Measurements from ENCODE around the gene ESF1.

The ESF1 gene

GRCh38 chr20:13758884-13759283 lies 25.8 kb downstream of the ESF1 start:
- DNase-seq, result no peak
- H3K36me3 ChIP-seq (replicated peaks), result peaks cover 14% of the 10 kb centered on the region
- TF ChIP-seq CTCF (IDR thresholded peaks at IDR 0.05; ENCODE audit: low read depth, low read length, missing control alignments), result no peak
- no peak overlapping the region for H3K4me3 ChIP-seq (ENCODE audit: low read depth, low read length)
- no peaks in the 10 kb centered on the region for H3K27me3 ChIP-seq (replicated peaks)
- no peak overlapping the region for H3K27ac ChIP-seq
- in situ Hi-C loops (cut with HindIII; ENCODE audit: low pct_ligation_motif_present, low sequenced_read_pairs), result no loop called here

- no peak for DNase-seq
- no peak for TF ChIP-seq CTCF (IDR thresholded peaks at IDR 0.05; ENCODE audit: low read depth, low read length, missing control alignments)
- in situ Hi-C loops (cut with HindIII; ENCODE audit: low pct_ligation_motif_present, low sequenced_read_pairs), result no loop called here
- no peak overlapping the region for H3K27ac ChIP-seq
- no peaks in the 10 kb centered on the region for H3K27me3 ChIP-seq (replicated peaks)
- H3K36me3 ChIP-seq (replicated peaks), result peaks cover 14% of the 10 kb centered on the region
- no peak overlapping the region for H3K4me3 ChIP-seq (ENCODE audit: low read depth, low read length)
Measured at GRCh38 chr20:13756551-13756950, 28.2 kb downstream of the ESF1 start.

GRCh38 chr20:13755809-13756208 lies 28.9 kb downstream of the ESF1 start:
- H3K27ac ChIP-seq, result no peak overlapping the region
- H3K27me3 ChIP-seq (replicated peaks), result no peaks in the 10 kb centered on the region
- H3K36me3 ChIP-seq (replicated peaks), result peaks cover 14% of the 10 kb centered on the region
- DNase-seq, result no peak
- H3K4me3 ChIP-seq (ENCODE audit: low read depth, low read length), result no peak overlapping the region
- TF ChIP-seq CTCF (IDR thresholded peaks at IDR 0.05; ENCODE audit: low read depth, low read length, missing control alignments), result no peak
- in situ Hi-C loops (cut with HindIII; ENCODE audit: low pct_ligation_motif_present, low sequenced_read_pairs), result no loop called here

GRCh38 chr20:13753436-13754036 lies 31.2 kb downstream of the ESF1 start:
- TF ChIP-seq CTCF (IDR thresholded peaks at IDR 0.05; ENCODE audit: low read depth, low read length, missing control alignments), result no peak
- no peak overlapping the region for H3K27ac ChIP-seq
- H3K27me3 ChIP-seq (replicated peaks), result no peaks in the 10 kb centered on the region
- no peak overlapping the region for H3K4me3 ChIP-seq (ENCODE audit: low read depth, low read length)
- no peak for DNase-seq
- H3K36me3 ChIP-seq (replicated peaks), result peaks cover 14% of the 10 kb centered on the region
- in situ Hi-C loops (cut with HindIII; ENCODE audit: low pct_ligation_motif_present, low sequenced_read_pairs), result no loop called here

- DNase-seq, result no peak
- no peaks in the 10 kb centered on the region for H3K27me3 ChIP-seq (replicated peaks)
- no peak overlapping the region for H3K27ac ChIP-seq
- in situ Hi-C loops (cut with HindIII; ENCODE audit: low pct_ligation_motif_present, low sequenced_read_pairs), result no loop called here
- no peaks in the 10 kb centered on the region for H3K36me3 ChIP-seq (replicated peaks)
- no peak overlapping the region for H3K4me3 ChIP-seq (ENCODE audit: low read depth, low read length)
- no peak for TF ChIP-seq CTCF (IDR thresholded peaks at IDR 0.05; ENCODE audit: low read depth, low read length, missing control alignments)
Measured at GRCh38 chr20:13749811-13750210, 34.9 kb downstream of the ESF1 start.

- in situ Hi-C loops (cut with HindIII; ENCODE audit: low pct_ligation_motif_present, low sequenced_read_pairs), result no loop called here
- TF ChIP-seq CTCF (IDR thresholded peaks at IDR 0.05; ENCODE audit: low read depth, low read length, missing control alignments), result no peak
Measured at GRCh38 chr20:13745784-13746183, 38.9 kb downstream of the ESF1 start.

More at GRCh38 chr20:13745784-13746183, 38.9 kb downstream of the ESF1 start:
- no peaks in the 10 kb centered on the region for H3K27me3 ChIP-seq (replicated peaks)
- peaks cover 4% of the 10 kb centered on the region for H3K36me3 ChIP-seq (replicated peaks)
- H3K4me3 ChIP-seq (ENCODE audit: low read depth, low read length), result no peak overlapping the region
- H3K27ac ChIP-seq, result peak overlapping the region; percentile 23
- peak; percentile 46 for DNase-seq
